SU-DHL-6 (cell line): ENCODE results near the gene SLC17A5.

Experiments used
- H2AFZ ChIP-seq: fragments of 200-600 bp; sonication (generic); 2 replicates; pipeline ENCODE4 v1.6.1; 2014; ENCODE audit warnings: low read depth, mild to moderate bottlenecking, moderate library complexity, mixed read lengths, antibody characterized with exemption, low read length; ENCODE audit not compliant: severe bottlenecking
- H3F3A ChIP-seq: fragments of 200-600 bp; shearing (Covaris generic); 2 replicates; pipeline ENCODE4 v1.6.0; 2016; ENCODE audit warnings: antibody characterized with exemption, mild to moderate bottlenecking; ENCODE audit not compliant: insufficient read depth
- H3K27ac ChIP-seq: fragments of 200-600 bp; sonication (generic); 2 replicates; pipeline ENCODE4 v1.5.1; 2016; ENCODE audit warnings: low read depth, mild to moderate bottlenecking, low read length, moderate library complexity, mixed read lengths
- H3K27me3 ChIP-seq: fragments of 200-600 bp; sonication (generic), shearing (Covaris generic); 2 replicates; pipeline ENCODE4 v1.6.0; 2014; ENCODE audit warnings: mild to moderate bottlenecking, low read length
- H3K36me3 ChIP-seq: fragments of 200-600 bp; sonication (generic); 2 replicates; pipeline ENCODE4 v1.6.1; 2014; ENCODE audit warnings: mild to moderate bottlenecking, low read length, mixed read lengths
- H3K4me2 ChIP-seq: fragments of 300-600, 200-600 bp; shearing (Covaris generic), sonication (generic); 2 replicates; pipeline ENCODE4 v1.6.0; 2014; ENCODE audit warnings: low read length, low read depth, mild to moderate bottlenecking; ENCODE audit not compliant: poor library complexity, severe bottlenecking
- H3K4me3 ChIP-seq: fragments of 200-600 bp; sonication (generic); 2 replicates; pipeline ENCODE4 v1.5.1; 2014; ENCODE audit warnings: antibody characterized with exemption, low read length, mild to moderate bottlenecking, mixed read lengths; ENCODE audit not compliant: insufficient read depth, poor library complexity, severe bottlenecking
- H3K79me2 ChIP-seq: fragments of 200-600 bp; sonication (generic); 2 replicates; pipeline ENCODE4 v1.6.1; 2014; ENCODE audit warnings: mild to moderate bottlenecking, low read length, moderate library complexity; ENCODE audit not compliant: insufficient read depth
- H3K9ac ChIP-seq: fragments of 200-600 bp; sonication (generic); 2 replicates; pipeline ENCODE4 v1.7.0; 2014; ENCODE audit warnings: mild to moderate bottlenecking, low read length
- H3K9me2 ChIP-seq: fragments of 200-600 bp; sonication (generic); replicated peaks from 2 replicates; pipeline ENCODE4 v1.6.1; 2014; ENCODE audit warnings: low read length; ENCODE audit not compliant: insufficient read depth
- H3K9me3 ChIP-seq: fragments of 200-600 bp; sonication (generic); 2 replicates; pipeline ENCODE4 v1.6.1; 2014; ENCODE audit warnings: low read length, mixed read lengths; ENCODE audit not compliant: insufficient read depth
- H4K20me1 ChIP-seq: fragments of 200-600 bp; sonication (generic); 2 replicates; pipeline ENCODE4 v1.6.1; 2014; ENCODE audit warnings: low read depth, mild to moderate bottlenecking, antibody characterized with exemption, low read length, moderate library complexity, mixed read lengths
- EZH2phosphoT487 ChIP-seq: fragments of 200-600 bp; sonication (generic), shearing (Covaris generic); conservative IDR thresholded peaks from 2 replicates; pipeline ENCODE4 v1.6.1; 2018; ENCODE audit warnings: mild to moderate bottlenecking, antibody characterized with exemption, low read length, moderate library complexity, mixed read lengths
- TF ChIP-seq, protein P1 (sequence below): fragments of 200-600 bp; sonication (generic); IDR thresholded peaks from one replicate; pipeline ENCODE4 v1.5.1; 2017; ENCODE audit warnings: antibody characterized with exemption, mild to moderate bottlenecking, low read length, moderate library complexity; ENCODE audit not compliant: insufficient read depth, poor library complexity, severe bottlenecking

The SLC17A5 gene

GRCh38 chr6:73665686-73666319 is 12.0 kb upstream of the SLC17A5 start:
- Histone ChIP-seq H3K36me3 (no peaks in the 10 kb centered on the region), H3K9ac (no peak overlapping the region), H3K79me2 (no peaks in the 10 kb centered on the region), H3K9me3 (no peaks in the 10 kb centered on the region), H3K27me3 (no peaks in the 10 kb centered on the region), H2AFZ (no peak overlapping the region), H4K20me1 (no peaks in the 10 kb centered on the region), H3K4me3 (no peak overlapping the region), H3K4me2 (no peak overlapping the region), H3K9me2 (no peaks in the 10 kb centered on the region), H3K27ac (no peak overlapping the region), H3F3A (no peaks in the 10 kb centered on the region)
- no peak for TF ChIP-seq EZH2phosphoT487

DNA sequence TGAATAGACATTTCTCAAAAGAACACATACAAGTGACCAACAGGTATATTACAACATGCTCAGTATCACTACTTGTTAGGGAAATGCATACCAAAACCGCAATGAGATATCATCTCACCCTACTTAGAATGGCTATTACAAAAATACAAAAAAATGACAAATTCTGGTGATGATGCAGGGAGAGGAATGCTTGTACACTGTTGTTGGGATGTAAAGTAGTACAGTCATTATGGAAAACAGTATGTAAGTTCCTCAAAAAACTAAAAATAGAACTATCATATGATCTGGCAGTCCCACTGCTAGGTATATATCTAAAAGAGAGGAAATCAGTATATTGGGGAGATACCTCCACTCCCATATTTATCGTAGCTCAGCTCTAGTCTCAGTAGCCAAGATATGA is 10.9 kb upstream of the SLC17A5 start:
- no peak overlapping the region for H2AFZ ChIP-seq
- H3F3A ChIP-seq, result no peaks in the 10 kb centered on the region
- H3K36me3 ChIP-seq, result no peaks in the 10 kb centered on the region
- TF ChIP-seq, protein P1, sequence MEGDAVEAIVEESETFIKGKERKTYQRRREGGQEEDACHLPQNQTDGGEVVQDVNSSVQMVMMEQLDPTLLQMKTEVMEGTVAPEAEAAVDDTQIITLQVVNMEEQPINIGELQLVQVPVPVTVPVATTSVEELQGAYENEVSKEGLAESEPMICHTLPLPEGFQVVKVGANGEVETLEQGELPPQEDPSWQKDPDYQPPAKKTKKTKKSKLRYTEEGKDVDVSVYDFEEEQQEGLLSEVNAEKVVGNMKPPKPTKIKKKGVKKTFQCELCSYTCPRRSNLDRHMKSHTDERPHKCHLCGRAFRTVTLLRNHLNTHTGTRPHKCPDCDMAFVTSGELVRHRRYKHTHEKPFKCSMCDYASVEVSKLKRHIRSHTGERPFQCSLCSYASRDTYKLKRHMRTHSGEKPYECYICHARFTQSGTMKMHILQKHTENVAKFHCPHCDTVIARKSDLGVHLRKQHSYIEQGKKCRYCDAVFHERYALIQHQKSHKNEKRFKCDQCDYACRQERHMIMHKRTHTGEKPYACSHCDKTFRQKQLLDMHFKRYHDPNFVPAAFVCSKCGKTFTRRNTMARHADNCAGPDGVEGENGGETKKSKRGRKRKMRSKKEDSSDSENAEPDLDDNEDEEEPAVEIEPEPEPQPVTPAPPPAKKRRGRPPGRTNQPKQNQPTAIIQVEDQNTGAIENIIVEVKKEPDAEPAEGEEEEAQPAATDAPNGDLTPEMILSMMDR, result no peak
- TF ChIP-seq EZH2phosphoT487, result no peak
- no peaks in the 10 kb centered on the region for H3K79me2 ChIP-seq
- no peak overlapping the region for H3K9ac ChIP-seq
- H3K27me3 ChIP-seq, result no peaks in the 10 kb centered on the region
- H3K4me3 ChIP-seq, result no peak overlapping the region
- H4K20me1 ChIP-seq, result no peaks in the 10 kb centered on the region
- H3K9me2 ChIP-seq, result no peaks in the 10 kb centered on the region
- H3K4me2 ChIP-seq, result no peak overlapping the region
- no peak overlapping the region for H3K27ac ChIP-seq
- H3K9me3 ChIP-seq, result no peaks in the 10 kb centered on the region

- Histone ChIP-seq H3K9ac (no peak overlapping the region), H3K9me3 (no peaks in the 10 kb centered on the region), H3F3A (peaks cover 20% of the 10 kb centered on the region), H3K4me2 (no peak overlapping the region), H3K36me3 (no peaks in the 10 kb centered on the region), H3K27me3 (no peaks in the 10 kb centered on the region), H3K27ac (no peak overlapping the region), H4K20me1 (no peaks in the 10 kb centered on the region), H3K9me2 (no peaks in the 10 kb centered on the region), H3K4me3 (no peak overlapping the region), H2AFZ (no peak overlapping the region), H3K79me2 (peaks cover 1% of the 10 kb centered on the region)
- no peak for TF ChIP-seq EZH2phosphoT487
- TF ChIP-seq, protein P1, result no peak
These were observed 3.4 kb upstream of the SLC17A5 start for GRCh38 chr6:73657201-73657600.

GRCh38 chr6:73656531-73657145 is 2.8 kb upstream of the SLC17A5 start:
- no peaks in the 10 kb centered on the region for H4K20me1 ChIP-seq
- TF ChIP-seq, protein P1, result no peak
- TF ChIP-seq EZH2phosphoT487, result no peak
- no peaks in the 10 kb centered on the region for H3K9me2 ChIP-seq
- H3F3A ChIP-seq, result peaks cover 26% of the 10 kb centered on the region
- no peak overlapping the region for H3K4me3 ChIP-seq
- no peak overlapping the region for H3K4me2 ChIP-seq
- H2AFZ ChIP-seq, result no peak overlapping the region
- H3K27me3 ChIP-seq, result no peaks in the 10 kb centered on the region
- peaks cover 7% of the 10 kb centered on the region for H3K79me2 ChIP-seq
- no peaks in the 10 kb centered on the region for H3K36me3 ChIP-seq
- no peak overlapping the region for H3K9ac ChIP-seq
- H3K27ac ChIP-seq, result no peak overlapping the region
- H3K9me3 ChIP-seq, result no peaks in the 10 kb centered on the region
